Caki2 (cell line): ENCODE measurements around the gene GCDH. TPM values are rescaled to one million over a fixed set of nuclear protein-coding genes. Genes with fewer than 3 reads are reported as not detected.
A peak's percentile ranks its signal among the peaks of the same experiment; 100 is the strongest.

Experiments used
- DNase-seq: peaks from one replicate; pipeline ENCODE4 v3.0.0-alpha.2; 2015; ENCODE audit warnings: low read depth
- in situ Hi-C: cut with HindIII; loops from 2 replicates; pipeline ENCODE4 v1.10.0; 2016; ENCODE audit warnings: low sequenced_read_pairs, low pct_unique_long_range_greater_than_20kb, mixed read lengths
- total RNA-seq: library from RNA; depleted of rRNA; stranded (reverse); fragments of >200 nt; shearing (Covaris generic); gene quantifications from 2 replicates; pipeline ENCODE4 v1.2.3, GENCODE V29; 2014; ENCODE audit warnings: low replicate concordance

Gene GCDH
- total RNA-seq, 1 experiment from 2014 or later: 38.0 TPM

GRCh38 chr19:12868540-12869112 lies 22.3 kb upstream of the GCDH start:
- in situ Hi-C loops: no loop called here
- peak; percentile 53 for DNase-seq

- DNase-seq: no peak
- in situ Hi-C loops: no loop called here
These were observed 19.3 kb upstream of the GCDH start for GRCh38 chr19:12871681-12872080.

- in situ Hi-C loops: no loop called here
- no peak for DNase-seq
These were observed 18.7 kb upstream of the GCDH start for GRCh38 chr19:12872255-12872654.

- DNase-seq: peak; percentile 62
- in situ Hi-C loops: no loop called here
These were observed 17.7 kb upstream of the GCDH start for GRCh38 chr19:12872941-12873890.

DNA sequence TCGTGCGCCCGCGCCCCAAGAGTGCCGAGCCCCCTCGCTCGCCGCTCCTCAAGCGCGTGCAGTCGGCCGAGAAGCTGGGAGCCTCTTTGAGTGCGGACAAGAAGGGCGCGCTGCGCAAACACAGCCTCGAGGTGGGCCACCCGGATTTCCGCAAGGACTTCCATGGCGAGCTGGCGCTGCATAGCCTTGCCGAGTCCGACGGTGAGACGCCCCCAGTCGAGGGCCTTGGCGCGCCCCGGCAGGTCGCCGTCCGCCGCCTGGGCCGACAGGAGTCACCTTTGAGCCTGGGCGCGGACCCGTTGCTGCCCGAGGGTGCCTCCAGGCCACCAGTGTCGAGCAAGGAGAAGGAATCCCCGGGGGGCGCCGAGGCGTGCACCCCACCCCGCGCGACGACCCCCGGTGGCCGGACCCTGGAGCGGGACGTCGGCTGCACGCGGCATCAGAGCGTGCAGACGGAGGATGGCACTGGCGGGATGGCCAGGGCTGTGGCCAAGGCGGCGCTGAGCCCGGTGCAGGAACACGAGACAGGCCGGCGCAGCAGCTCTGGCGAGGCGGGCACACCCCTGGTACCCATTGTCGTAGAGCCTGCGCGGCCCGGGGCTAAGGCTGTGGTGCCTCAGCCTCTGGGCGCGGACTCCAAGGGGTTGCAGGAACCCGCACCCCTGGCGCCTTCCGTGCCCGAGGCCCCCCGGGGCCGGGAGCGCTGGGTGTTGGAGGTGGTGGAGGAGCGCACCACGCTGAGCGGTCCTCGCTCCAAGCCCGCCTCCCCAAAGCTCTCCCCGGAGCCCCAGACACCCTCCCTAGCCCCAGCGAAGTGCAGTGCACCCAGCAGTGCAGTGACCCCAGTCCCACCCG lies 16.8 kb upstream of the GCDH start:
- in situ Hi-C loops: no loop called here
- no peak for DNase-seq

GRCh38 chr19:12875086-12875485 lies 15.9 kb upstream of the GCDH start:
- no peak for DNase-seq
- in situ Hi-C loops: no loop called here

DNA sequence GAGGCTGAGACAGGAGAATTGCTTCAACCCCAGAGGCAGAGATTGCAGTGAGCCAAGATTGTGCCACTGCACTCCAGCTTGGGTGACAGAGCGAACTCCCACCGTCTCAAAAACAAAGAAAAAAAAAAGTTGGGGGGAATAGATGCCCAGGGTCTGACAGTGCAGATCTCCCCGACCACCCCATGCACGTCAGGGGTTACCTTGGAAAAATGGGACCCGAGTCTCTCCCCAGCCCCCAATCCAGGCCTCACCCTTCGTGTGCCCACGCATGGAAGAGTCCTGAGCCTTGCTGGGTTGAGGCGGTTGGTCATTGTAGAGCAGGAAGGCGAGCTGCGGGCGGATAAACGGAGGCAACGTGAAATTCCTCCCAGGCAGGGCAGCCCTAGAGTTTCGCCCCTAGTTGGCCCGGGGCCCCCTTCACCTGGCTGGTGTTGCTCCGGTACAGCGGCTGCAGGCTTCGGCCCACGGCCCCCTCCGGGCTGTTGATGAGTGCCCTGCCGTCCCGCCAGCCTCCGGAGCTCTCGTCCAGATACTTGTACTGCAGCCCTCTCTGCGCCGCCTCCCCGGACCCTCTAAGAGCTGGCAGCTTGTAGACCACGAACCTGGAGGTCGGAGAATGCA lies 10.3 kb upstream of the GCDH start:
- no peak for DNase-seq
- in situ Hi-C loops: no loop called here

DNA sequence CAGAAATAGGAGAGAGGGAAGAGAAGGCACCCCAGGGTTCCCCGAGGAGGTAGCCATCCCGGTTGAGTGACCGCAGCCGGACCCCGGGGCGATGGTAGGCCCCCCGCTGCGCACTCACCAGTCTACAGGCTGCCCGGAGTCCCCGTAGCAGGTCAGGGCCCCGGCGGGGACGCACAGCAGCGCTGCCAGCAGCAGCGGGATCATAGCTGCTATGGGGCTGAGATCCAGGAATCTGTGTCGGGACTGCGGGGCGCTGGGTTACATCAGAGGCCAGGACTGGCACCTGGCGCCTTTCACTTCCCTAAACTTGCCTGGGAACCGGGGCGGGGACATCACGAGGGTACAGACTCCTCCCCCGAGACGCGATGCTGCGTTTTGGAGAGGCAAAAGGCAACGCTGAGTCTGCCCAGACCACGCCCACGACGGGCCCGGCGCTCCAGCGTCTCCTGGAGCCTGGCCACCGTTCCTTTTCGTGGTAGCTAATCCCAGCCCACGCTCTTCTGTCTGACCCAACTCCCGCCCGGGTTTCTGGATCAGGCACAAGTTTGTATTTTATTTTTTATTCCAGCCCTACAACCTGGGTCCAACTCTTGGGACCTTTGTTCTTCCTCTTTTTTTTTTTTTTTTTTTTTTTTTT lies 9.7 kb upstream of the GCDH start, which contains the start of gene DNASE2:
DNASE2 (minus strand) TSS at position 278 of the 637 bp plus-strand sequence; CDS start at position 204, 74 bp downstream.
- peak; percentile 89 for DNase-seq

DNA sequence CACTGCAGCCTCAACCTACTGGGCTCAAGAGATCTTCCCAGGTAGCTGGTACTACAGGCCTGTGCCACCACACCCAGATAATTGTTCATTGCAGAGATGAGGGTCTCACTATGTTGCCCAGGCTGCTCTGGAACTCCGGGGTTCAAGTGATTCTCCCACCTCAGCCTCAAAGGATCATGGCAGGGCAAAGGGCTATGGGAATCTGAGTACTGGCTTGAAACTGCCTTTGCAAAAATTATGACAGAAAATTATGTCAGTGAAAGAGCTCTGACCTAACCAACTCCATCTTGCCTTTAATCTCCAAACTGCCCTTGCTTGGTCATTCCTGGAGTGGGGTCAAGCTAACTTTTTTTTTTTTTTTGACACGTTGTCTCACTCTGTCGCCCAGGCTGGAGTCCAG lies 8.4 kb upstream of the GCDH start:
- no peak for DNase-seq
- in situ Hi-C loops: no loop called here

More for the DNA sequence above, 9.7 kb upstream of the GCDH start, which contains the start of gene DNASE2:
- in situ Hi-C loops: no loop called here

GRCh38 chr19:12884202-12884601 lies 6.8 kb upstream of the GCDH start:
- DNase-seq: no peak
- in situ Hi-C loops: no loop called here

GRCh38 chr19:12884627-12884925 lies 6.4 kb upstream of the GCDH start:
- in situ Hi-C loops: no loop called here
- no peak for DNase-seq

DNA sequence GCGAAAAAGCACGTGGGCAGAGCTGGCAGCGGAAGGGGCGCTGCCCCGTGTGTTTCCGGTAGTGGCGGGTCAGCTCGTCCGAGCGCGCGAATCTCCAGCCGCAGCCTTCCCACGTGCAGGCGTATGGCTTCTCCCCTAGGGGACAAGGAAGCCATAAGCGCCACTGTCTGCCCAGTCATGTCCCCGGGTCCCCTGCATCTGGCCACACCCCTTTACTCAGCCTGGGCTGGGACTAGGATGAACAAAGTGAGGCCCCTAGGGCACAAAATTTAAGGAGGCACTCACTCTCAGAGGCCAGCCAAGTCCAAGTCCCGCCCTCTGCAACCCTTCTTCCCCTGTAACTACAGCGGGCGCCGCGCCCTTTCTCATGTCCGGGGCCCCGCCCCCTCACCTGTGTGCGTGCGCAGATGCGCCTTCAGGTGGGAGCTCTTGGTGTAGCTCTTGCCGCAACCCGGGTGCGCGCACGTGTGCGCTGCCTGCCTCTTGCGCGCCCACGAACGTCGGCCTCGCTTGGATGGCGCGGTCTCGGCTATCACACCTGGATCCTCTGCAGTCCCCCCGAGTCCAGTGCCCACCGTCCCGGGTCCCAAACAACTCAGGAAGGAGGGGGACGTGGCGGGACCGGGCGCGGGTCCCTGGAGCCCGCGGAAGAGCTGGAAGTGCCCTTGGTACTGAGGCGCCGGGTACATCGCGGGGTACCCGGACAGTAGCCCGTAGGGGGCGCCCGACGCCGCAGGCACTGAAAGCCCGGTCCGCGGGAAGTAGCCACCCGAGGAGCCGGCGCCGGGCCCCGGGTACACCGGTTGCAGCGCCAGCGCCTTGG lies 5.8 kb upstream of the GCDH start:
- DNase-seq: no peak

GRCh38 chr19:12885749-12886650 lies 5.0 kb upstream of the GCDH start:
- no peak for DNase-seq
- in situ Hi-C loops: no loop called here

More for the DNA sequence above, 5.8 kb upstream of the GCDH start:
- in situ Hi-C loops: no loop called here

DNA sequence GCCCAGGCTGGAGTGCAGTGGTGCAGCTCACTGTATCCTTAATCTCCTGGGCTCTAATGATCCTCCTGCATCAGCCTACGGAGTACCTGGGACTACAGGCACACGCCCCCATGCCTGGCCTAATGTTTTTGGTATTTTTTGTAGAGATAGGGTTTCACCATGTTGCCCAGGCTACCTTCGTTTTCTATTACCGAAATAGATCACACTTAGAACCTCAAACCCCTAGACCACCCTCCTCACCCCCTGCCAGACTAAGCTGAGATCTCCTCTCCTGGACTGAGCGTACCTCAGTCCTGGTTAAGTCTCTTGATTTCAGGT lies 4.3 kb upstream of the GCDH start:
- DNase-seq: no peak
- in situ Hi-C loops: no loop called here

- in situ Hi-C loops: no loop called here
- DNase-seq: no peak
These were observed 3.8 kb upstream of the GCDH start, which contains the start of gene KLF1 for GRCh38 chr19:12886969-12887747. TSS of gene KLF1 (minus strand) at chr19:12887201. CDS start at chr19:12887140, 61 bp downstream.
